Measurements from ENCODE around the gene EPHA8.

- TF ChIP-seq CTCF (IDR thresholded peaks at IDR 0.05) (no peak), POLR2A (IDR thresholded peaks at IDR 0.05) (no peak)
These were observed 37.6 kb upstream of the EPHA8 start for GRCh38 chr1:22525646-22526045.

Measured in vagina (tissue), 2 donors.